Gastroesophageal sphincter (tissue), 3 donors: ENCODE measurements around the gene RNF111.

ENCODE experiments used
- EP300 ChIP-seq: sonication (generic); formaldehyde crosslinking; IDR thresholded peaks from one replicate; pipeline ENCODE4 v1.6.1; 2017; ENCODE audit warnings: antibody characterized with exemption, mild to moderate bottlenecking
- POLR2A ChIP-seq, 2 donors: fragments of 450-650 bp; IDR thresholded peaks; one replicate each; pipeline ENCODE4 v1.6.1; 2017; ENCODE audit warnings: antibody characterized with exemption in 2 of 2, mild to moderate bottlenecking in 2 of 2, moderate library complexity in 1 of 2
- TF ChIP-seq, protein P1 (sequence below), 4 experiments: fragments of 200-600 bp in 2 of 4; fragments of 450-650 bp in 2 of 4; sonication (generic) in 1 of 4; IDR thresholded peaks; one replicate each; pipeline ENCODE4 v1.5.1; 2017 to 2019; ENCODE audit warnings: antibody characterized with exemption in 4 of 4, mild to moderate bottlenecking in 2 of 4, moderate library complexity in 2 of 4

DNA sequence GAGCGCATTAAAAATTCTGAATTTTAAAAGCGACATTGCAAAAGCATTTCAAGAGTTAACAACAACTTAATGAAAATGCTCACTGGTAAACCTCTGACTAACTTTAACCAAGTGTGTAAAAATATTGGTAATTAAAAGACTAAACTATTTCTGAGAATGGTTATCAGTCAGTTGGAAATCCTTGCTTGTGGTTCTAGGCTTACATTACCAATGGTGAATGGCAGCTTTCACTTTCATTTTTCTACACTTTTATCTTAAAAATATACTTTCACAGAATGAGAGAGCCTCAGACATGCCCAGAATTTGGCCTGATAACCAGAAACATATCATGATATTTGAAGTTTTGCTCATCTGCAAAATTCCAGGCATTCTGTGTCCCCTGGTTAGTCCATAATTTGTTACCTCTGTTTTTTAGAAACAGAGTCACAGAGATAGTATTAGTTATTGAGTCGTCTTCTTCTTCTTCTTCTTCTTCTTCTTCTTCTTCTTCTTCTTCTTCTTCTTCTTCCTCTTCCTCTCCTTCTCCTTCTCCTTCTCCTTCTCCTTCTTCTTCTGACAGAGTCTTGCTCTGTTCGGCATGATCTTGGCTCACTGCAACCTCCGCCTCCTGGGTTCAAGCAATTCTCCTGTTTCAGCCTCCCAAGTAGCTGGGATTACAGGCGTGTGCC, 5.5 kb upstream of the RNF111 start:
- TF ChIP-seq POLR2A (IDR thresholded peaks at IDR 0.05) (no peak), EP300 (no peak)
- TF ChIP-seq, protein P1, sequence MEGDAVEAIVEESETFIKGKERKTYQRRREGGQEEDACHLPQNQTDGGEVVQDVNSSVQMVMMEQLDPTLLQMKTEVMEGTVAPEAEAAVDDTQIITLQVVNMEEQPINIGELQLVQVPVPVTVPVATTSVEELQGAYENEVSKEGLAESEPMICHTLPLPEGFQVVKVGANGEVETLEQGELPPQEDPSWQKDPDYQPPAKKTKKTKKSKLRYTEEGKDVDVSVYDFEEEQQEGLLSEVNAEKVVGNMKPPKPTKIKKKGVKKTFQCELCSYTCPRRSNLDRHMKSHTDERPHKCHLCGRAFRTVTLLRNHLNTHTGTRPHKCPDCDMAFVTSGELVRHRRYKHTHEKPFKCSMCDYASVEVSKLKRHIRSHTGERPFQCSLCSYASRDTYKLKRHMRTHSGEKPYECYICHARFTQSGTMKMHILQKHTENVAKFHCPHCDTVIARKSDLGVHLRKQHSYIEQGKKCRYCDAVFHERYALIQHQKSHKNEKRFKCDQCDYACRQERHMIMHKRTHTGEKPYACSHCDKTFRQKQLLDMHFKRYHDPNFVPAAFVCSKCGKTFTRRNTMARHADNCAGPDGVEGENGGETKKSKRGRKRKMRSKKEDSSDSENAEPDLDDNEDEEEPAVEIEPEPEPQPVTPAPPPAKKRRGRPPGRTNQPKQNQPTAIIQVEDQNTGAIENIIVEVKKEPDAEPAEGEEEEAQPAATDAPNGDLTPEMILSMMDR (IDR thresholded peaks at IDR 0.05), result no peak
